GM19025 (cell line): ENCODE data around the gene RALGAPA2.
A peak's percentile ranks its signal among the peaks of the same experiment; 100 is the strongest.

Experiments used
- ATAC-seq: cut with Tn5 transposase; IDR thresholded peaks from one replicate; pipeline ENCODE4 v1.9.1; 2021; ENCODE audit warnings: mild to moderate bottlenecking, low read depth, moderate library complexity; ENCODE audit not compliant: unreplicated experiment

Gene RALGAPA2

DNA sequence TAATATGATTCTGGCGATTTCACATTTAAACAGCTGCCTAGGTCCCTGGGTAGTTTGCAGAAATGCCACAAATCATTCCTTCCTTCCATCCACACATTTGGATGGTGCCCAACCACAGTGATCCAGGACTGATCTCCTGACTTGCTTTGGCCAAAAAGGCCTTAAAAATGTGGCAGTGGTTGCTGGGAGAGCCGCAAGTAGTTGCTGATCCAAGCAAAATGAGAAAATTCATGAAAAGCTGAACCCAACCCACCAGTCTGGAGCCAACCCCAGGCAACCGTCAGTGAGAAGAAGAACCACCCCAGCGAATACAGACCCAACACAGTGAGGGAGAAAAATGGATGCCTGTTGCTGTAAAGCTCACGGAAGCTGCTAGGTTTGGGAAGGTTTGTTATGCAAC lies 25.1 kb downstream of the RALGAPA2 start:
- no peak for ATAC-seq

DNA sequence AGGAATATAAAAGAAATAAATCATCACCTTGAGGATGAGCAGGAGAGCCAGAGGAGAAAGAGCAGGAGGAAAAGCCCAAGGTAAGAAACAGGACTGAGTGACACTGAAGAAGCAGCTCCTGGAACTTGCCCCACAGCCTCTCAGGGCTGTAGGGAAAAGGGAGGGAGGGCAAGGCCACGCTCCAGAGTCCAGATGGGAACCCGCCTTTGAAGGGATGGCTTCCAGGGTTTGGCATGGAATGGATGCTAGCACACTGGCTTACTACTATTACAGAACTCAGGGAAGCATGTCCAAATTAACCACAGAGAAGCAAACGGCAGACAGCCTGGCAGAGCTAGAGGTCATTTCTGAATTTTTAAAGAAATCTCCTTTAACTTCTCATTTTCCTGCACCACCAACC lies 26.8 kb downstream of the RALGAPA2 start:
- ATAC-seq, result no peak

DNA sequence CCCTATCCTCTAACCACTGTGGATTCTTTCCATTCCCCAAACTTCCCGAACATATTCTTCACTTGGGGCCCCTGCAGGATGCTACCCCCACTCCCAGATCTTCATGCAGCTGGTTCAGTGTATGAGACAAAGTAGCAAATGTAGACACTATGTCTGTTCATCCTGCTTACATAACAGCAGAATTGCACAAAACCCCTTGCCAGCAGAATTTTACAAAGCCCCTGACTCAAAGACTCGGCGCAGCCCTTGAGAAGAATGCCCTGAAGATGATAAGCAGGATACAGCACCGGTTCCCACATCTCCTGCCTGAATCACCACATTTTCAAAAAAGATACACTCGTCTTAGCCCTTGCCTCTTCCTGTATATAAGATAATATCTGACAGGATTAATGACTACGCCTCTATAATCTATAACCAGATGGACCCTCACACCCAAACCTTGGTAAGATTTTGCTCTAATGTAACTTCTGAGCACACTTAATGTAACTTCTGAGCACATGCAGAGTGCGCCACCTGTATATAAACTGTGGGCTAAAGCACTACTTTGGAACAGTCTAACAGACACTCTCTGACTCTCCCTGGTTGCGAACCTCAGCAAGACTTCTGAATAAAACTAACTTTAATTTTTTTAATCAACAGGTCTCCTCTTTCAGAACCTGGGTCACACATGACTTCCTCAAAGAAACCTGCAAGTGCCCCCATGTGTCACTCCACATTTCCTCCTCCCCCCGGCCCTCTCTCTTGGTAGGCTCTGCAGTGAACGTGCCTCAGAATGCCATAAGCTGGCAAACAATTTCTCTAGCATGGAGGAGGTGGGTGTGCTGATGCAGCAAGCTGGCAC lies 28.7 kb downstream of the RALGAPA2 start:
- no peak for ATAC-seq

DNA sequence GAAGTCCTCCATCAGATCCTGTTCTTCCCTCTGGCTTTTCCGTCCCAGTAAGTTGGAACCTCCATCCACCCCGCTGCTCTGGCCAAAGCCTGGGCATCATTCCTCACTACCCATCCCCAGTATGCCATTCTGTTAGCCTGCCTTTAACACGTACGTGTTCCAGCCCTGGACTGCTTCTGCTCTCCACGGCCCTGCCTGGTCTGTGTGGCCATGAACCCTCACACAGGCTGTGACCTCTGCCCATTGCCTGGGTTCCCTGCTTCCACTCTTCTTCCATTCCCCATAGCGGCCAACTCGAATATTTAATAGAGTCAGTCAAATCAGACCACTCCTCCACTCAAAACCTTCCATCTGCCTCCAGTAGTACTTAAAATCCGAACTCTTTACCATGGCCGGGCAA lies 29.4 kb downstream of the RALGAPA2 start:
- ATAC-seq, result no peak

DNA sequence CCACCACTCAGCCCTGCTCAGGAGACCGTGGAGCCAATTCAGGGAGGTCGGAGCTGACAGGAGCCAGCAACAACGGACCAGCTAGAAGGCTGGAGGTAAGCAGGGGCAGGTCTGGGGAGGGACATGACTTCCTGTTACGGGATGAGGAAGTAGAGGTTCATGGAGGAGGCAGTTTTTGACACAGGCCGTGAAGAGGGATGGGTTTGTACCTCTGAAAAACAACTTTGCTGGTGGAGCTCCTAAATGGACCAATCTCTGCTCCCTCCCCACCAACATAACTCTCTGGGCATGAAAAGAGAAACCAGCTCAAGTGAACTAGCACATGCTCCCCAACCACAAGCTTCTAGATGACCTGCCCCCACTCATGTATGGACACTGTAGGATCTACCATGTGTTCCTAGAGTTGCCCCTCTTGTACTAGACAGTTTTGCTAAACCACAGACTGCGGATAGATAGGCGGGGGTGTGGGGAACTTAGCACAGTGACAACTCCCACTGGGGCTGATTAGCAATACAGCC lies 31.4 kb downstream of the RALGAPA2 start:
- no peak for ATAC-seq

DNA sequence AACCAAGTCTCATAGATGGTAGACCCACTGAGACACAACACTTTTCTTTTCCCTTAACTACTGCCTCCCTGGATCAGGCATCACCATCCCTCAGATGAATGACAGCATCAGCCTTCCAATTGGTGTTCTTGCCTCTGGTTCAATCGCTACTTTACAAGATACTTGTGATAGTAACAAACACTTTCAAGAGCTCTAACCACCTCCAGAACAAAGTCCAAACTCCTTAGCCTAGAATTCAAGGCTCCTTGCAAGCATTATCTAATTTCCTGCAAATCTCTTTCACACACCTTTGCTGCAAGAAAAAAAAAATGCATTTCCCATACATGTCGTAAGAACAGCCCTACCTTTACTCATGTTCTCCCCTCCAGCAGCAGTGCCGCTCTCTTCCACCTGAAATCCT lies 33.1 kb downstream of the RALGAPA2 start:
- no peak for ATAC-seq

DNA sequence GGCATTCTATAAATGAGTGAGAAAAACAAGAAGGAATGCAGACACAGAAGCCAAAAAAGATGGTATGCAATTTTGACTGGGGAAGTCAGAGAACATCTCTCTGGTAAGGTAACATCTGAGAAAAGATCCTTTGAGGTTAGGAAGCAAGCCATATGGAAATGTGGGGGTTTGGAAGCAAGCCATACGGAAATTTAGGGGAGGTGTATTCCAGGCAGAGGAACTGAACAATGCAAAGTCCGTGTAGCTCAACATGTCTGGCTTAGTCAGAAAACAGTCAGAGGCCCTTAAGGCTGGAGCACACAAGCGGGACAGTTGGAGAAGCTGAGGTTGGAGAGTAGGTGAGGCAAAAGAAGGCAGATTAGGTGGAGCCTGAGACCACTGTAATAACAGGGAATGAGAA lies 35.3 kb downstream of the RALGAPA2 start:
- no peak for ATAC-seq

DNA sequence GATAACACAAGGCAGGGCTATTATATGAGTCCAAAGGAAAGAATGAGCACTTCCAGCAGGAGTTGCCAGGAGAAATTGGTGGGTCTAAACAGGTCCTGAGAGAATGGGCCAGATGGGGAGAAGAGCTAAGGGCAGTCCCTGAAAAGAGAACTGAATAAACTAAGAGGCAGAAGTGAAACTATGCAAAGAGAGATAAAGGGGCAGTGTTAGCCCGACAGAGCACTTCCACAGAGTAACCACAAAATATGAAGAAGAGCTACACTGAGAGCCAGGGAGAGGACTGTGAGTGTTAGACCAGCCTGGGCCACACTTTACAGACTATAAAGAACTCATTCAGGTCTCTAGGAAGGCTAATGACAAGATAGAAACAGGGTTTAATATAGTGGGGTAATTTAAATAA lies 43.8 kb downstream of the RALGAPA2 start:
- ATAC-seq, result peak; percentile 99

DNA sequence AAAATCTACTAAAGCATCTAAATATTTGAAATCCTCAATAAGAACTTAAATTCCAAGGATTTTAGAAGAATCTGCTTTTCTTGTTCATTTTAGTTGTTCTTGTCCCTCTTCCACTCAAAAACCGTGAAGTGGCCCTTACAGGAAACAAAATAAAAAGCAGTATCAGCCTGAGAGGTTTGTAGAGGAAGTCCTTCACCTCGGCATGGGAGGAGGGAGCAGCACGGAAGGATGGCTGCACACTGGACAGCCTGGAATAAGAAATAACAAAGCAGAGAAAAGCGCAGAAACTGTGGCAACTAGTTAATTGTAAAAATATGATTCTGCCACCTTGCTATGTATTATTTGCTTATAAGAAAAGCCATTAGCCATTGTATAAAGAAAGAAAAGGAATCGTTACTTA lies 46.1 kb downstream of the RALGAPA2 start:
- ATAC-seq, result no peak

DNA sequence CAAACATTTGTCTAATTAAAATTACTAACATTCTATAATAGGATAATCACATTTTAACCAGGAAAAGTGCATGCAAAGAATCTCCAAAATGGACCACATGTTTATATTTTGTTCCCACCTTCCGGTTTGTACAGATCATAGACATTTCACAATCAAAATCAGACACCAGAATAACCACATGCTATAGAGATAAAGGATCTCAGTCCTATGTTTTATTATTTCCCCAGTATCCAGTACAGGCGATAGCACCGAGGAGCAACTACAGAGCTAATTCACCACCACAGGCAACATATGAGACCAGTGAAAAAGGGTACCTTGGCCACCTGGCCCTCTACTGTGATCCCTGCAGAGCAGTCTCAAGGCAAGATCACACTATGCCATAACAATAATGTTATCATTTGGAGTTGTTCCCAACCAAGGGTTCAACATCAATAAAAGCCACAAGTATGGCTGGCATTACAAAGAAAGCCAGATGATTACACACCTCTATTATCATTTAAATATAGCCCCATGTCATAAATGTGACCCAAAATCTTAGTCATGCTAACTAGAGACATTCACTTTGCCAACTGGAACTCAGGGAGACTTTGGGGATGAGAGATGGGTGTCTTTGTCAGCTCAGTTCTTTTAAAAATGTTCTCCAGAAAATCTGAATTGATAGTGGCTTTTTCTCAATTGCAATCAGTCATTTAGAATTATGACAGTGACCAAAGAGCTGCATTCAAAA lies 46.7 kb downstream of the RALGAPA2 start:
- ATAC-seq, result no peak

DNA sequence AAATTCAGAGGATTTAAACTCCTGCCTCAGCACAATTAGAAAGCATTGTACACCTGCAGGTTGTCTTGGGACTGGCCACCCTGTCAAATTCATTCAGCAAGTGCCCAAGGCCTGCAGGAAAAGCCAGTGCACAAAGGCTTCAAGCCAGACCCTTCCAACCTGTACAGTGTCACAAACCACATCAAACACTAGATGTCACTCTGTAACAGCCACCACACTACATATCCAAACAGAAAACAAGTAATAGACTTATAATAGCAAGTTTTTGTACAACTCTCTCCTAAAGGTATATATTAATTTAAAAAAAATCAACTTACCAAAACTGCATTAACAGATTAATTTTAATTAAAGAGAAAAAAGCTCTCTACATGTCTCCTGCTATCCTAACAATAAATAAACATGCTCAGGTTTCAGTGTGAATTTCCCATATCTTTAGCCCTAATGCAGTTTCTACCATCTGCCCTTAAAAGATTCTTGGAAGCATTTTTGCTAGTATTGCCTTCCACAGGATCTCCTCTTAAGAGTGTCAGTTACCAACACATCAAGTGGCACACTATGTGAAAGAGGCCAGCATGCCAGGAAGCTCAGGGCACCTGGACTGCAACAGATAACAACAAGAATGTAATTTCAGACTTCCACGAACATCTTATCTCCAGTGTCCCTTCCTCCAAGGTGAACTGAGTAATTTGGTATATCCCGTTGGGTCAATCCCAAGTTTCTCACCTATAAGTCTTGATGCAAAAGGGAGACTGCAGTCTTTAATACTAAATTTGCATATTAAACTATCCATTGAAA lies 47.5 kb downstream of the RALGAPA2 start:
- ATAC-seq, result no peak

DNA sequence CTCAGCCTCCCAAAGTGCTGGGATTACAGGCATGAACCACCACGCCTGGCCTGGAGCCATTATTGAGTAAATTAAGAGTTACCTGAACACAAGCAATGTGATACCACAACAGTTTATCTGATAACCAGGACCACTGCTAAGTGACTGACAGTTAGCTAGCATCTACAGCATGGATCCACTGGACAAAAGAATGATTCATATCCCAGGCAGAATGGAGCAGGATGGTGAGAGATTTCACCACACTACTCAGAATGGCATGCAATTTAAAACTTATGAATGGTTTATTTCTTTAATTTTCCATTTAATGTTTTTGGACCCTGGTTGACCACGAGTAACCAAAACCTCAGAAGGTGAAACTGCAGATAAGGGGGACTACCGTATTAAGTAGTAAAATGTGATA lies 48.6 kb downstream of the RALGAPA2 start:
- no peak for ATAC-seq

DNA sequence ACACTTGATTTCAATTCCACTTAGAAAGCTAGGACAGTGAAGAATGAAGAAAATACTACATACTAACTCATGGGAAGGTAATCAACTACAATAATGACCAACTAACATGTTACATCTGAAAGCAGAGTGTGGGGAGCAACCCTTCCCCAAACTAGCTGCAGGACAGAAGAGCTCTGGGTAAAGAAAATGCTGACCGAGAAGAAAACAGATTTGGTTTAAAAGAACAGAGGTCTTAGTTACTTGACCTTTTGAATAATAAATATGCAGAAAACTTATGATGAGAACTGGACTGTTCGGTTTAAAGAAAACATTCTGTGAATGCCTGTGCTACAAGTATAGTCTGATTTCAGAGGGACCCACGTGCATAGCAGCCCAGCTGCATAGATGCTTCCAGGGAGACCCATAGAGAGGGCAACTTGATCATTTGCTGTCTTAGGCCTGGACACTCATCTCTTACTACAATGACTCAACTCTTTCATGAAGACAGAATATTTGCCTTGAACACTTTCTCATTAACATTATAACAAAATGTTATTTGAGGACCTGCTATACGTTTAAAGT lies 53.5 kb downstream of the RALGAPA2 start:
- no peak for ATAC-seq

DNA sequence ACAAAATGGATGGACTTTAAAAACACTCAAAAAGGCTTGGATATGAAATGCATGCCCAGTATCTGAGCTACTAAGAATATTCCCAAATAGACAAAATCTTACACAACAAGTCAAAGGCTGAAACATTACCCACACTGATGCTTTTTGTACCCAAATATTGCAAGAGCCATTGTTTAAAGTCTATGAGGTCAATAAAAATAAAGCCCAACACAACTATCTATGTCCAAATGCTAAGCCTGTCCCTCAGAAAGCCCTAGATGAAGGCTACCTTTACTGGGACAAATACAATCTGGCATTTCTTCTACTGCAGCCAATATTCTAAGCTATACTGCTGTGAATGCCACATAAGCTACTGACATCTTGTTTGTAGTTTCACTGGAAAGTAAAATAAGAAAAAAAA lies 54.3 kb downstream of the RALGAPA2 start:
- no peak for ATAC-seq

DNA sequence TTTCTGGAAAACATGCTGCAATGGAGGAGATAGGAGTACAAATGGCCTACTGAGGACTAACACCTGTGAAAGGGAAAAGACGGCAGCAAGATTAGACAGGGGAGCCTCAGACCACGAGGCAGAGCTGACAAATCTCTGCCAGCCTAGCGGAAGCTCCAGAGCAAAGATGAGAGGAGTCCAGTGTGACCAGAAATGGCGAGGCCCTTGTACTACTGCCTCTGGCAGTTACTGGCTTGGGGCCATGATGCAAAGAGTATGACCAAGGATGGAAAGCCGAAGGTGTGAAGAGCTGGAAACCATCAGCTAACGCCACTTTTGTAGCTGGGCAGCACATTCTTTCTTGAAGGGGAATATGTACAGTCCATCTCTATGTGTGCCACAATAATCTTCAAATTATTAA lies 55.4 kb downstream of the RALGAPA2 start:
- ATAC-seq, result no peak

DNA sequence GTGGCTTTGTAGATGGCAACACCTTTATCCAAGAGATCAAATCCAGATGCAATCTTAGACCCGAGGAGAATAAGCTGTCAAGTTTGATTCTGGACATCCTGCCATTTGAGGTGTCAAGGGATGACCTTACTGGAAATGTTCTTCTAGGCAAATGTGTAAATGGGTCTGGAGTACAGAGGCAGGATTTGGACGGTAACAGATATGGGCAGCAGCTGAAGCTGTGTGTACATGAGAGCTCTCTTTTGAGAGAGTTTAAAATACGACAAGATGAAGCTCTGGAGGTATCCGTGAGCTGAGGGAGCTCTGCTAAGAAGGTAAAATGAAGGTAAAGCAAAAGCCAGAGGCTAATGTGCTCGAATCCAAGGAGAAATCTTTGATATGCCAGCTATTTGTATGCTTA lies 56.6 kb downstream of the RALGAPA2 start:
- no peak for ATAC-seq

DNA sequence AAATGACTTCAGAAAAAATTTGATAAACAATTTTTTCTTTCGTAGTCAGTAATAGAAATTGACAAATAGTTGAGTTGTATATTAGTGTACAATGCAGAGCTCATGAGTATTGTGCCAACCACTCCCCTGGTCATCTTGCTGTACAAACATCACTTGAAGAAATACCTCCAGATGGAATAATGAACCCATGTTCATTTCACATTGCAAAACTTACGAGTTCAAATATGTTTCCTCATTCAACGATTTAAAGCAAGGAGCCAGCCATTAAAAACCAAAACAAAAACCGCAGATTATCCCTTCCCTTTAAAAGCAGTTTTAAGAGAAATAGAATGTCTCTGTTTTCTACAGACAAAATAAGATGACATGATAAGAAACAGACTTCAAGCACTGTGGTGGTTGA lies 62.5 kb downstream of the RALGAPA2 start:
- no peak for ATAC-seq

DNA sequence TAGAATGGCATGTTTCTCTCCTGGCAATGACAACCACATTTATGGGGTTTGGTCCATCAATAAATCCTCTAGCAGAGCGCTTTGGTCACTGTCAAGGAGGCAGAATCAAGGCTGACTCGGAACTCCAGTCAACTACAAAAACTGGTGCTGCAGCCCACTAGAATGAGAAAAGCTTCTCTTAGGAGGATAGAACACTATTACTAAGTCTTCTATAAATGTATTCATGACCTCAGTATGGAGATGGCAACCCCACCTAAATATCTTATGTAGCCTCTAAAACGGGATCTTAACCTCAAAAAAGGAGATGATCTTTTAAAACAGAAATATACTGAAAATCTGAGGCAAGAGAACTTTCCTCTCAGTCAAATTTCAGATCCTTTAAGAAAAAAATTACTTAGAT lies 68.5 kb downstream of the RALGAPA2 start:
- ATAC-seq, result no peak

DNA sequence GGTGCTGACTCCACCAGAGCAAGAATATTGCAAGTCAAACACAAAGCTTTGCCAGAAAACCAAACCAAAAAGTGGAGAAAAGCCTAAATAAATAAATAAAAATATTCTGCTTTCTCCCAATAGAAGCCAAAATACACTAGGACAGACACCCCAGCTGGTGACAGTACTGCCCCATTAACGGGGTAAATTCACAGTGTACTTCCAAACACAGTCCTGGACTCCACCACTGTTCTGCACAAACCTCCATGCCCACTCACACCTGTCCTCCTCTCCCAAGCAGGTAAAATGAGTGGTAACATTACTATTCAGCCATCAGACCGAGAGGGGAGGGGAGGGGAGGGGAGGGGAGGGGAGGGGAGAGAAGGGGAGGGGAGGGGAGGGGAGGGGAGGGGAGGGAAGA lies 70.7 kb downstream of the RALGAPA2 start:
- ATAC-seq, result no peak

DNA sequence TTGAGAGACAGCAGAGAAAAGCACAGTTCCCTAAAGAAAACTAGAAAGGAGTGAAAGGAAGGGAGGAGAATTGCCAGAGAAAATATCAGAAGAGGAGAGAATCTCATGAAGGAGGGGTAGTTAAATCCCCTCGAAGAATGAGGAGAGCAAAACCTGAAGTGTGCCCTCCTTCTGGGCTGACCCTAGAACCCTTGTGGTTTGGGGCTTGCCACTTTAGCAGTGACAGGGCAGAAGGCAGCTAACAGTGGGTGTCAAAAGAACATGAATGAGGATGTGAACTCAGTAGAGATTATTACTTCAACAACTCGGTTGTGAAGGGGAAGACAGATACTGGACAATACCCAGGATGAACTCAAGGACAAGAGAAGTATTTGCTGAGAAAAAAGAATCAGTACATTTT lies 73.6 kb downstream of the RALGAPA2 start:
- ATAC-seq, result no peak
